RWPE2 (cell line): ENCODE data around the gene CACNG4.

ENCODE experiments used
- ATAC-seq: fragments of 200-7000 bp; cut with Tn5 transposase; 3 replicates; pipeline ENCODE4 v1.9.1; 2021; ENCODE audit warnings: low read depth
- DNase-seq: peaks from one replicate; pipeline ENCODE4 v3.0.0-alpha.2; 2020; ENCODE audit warnings: low spot score
- H3K27ac ChIP-seq: fragments of 450-650 bp; 2 replicates; pipeline ENCODE4 v1.5.1; 2017; ENCODE audit warnings: mild to moderate bottlenecking; ENCODE audit not compliant: poor library complexity, severe bottlenecking
- H3K27me3 ChIP-seq: fragments of 250-450 bp; sonication (Bioruptor Pico); 2 replicates; pipeline ENCODE4 v1.5.1; 2021; ENCODE audit warnings: mild to moderate bottlenecking, moderate library complexity; ENCODE audit not compliant: insufficient read depth, poor library complexity, severe bottlenecking
- H3K36me3 ChIP-seq: fragments of 250-450 bp; sonication (Bioruptor Pico); 2 replicates; pipeline ENCODE4 v1.5.1; 2020; ENCODE audit warnings: low read depth, mild to moderate bottlenecking, moderate library complexity
- H3K4me1 ChIP-seq: fragments of 250-450 bp; sonication (Bioruptor Pico); 2 replicates; pipeline ENCODE4 v1.5.1; 2021; ENCODE audit warnings: mild to moderate bottlenecking, moderate library complexity; ENCODE audit not compliant: insufficient read depth, poor library complexity, severe bottlenecking
- H3K4me3 ChIP-seq: fragments of 250-450 bp; sonication (Bioruptor Pico); 2 replicates; pipeline ENCODE4 v1.5.1; 2021; ENCODE audit warnings: mild to moderate bottlenecking, moderate library complexity; ENCODE audit not compliant: severe bottlenecking
- H3K9me3 ChIP-seq: fragments of 250-450 bp; sonication (Bioruptor Pico); 2 replicates; pipeline ENCODE4 v1.5.1; 2021; ENCODE audit warnings: mild to moderate bottlenecking, moderate library complexity; ENCODE audit not compliant: severe bottlenecking
- TF ChIP-seq, protein P1 (sequence below): fragments of 450-650 bp; IDR thresholded peaks from one replicate; pipeline ENCODE4 v1.5.1; 2017; ENCODE audit warnings: mild to moderate bottlenecking, moderate library complexity; ENCODE audit not compliant: poor library complexity, severe bottlenecking

Gene CACNG4

GRCh38 chr17:67069603-67070136, 105.2 kb downstream of the CACNG4 start:
- no peaks in the 10 kb centered on the region for H3K9me3 ChIP-seq
- H3K36me3 ChIP-seq = peaks cover 7% of the 10 kb centered on the region; the same call in 1 of the 2 replicates
- DNase-seq (no peak), ATAC-seq (no peak)
- no peak overlapping the region for H3K27ac ChIP-seq
- no peak overlapping the region for H3K4me3 ChIP-seq
- H3K27me3 ChIP-seq = no peaks in the 10 kb centered on the region
- TF ChIP-seq, protein P1, sequence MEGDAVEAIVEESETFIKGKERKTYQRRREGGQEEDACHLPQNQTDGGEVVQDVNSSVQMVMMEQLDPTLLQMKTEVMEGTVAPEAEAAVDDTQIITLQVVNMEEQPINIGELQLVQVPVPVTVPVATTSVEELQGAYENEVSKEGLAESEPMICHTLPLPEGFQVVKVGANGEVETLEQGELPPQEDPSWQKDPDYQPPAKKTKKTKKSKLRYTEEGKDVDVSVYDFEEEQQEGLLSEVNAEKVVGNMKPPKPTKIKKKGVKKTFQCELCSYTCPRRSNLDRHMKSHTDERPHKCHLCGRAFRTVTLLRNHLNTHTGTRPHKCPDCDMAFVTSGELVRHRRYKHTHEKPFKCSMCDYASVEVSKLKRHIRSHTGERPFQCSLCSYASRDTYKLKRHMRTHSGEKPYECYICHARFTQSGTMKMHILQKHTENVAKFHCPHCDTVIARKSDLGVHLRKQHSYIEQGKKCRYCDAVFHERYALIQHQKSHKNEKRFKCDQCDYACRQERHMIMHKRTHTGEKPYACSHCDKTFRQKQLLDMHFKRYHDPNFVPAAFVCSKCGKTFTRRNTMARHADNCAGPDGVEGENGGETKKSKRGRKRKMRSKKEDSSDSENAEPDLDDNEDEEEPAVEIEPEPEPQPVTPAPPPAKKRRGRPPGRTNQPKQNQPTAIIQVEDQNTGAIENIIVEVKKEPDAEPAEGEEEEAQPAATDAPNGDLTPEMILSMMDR = no peak
- H3K4me1 ChIP-seq = no peaks in the 10 kb centered on the region

GRCh38 chr17:67071595-67071994, 107.1 kb downstream of the CACNG4 start:
- H3K4me3 ChIP-seq = no peak overlapping the region
- H3K4me1 ChIP-seq = no peaks in the 10 kb centered on the region
- no peak for DNase-seq
- H3K27me3 ChIP-seq = no peaks in the 10 kb centered on the region
- peaks cover 17% of the 10 kb centered on the region for H3K36me3 ChIP-seq
- no peaks in the 10 kb centered on the region for H3K9me3 ChIP-seq
- ATAC-seq = no peak
- TF ChIP-seq, protein P1 = no peak
- no peak overlapping the region for H3K27ac ChIP-seq

DNA sequence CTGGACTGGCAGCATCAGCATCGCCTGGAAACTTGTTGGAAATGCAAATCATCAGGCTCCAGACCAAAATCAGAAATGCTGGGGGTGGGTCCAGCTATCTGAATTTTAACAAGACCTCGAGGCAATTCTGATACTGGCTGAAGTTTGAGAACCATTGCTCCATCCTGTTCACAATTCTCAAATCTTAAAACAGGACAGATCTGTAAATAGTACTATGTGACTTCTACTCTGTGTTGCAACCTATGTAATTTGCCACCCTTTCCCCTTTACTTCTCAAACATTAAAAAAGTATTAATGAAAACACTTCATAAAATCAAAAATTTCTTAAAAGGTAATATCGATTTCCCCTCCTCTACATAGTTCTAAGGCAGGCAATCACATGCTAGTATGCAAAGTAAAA, 108.4 kb downstream of the CACNG4 start:
- ATAC-seq = no peak

DNA sequence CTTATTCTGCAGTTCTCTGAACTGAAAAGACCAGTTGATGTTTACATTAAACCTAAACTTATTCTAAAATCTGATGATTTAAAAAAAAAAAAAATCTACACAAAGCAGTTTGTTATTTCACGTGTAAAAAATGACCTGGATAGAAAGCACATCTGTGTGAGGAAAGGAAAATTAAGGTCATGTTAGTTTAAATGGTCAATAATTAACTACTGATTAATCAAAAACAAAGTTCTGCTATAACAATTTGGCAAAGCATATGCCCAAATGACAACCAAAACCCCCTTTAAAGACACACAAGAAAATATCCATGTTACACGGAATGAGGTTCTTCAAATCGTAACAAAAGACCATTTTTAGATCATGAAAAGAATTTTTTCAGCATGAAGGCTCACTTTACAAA, 110.3 kb downstream of the CACNG4 start:
- Histone ChIP-seq H3K27me3 (no peaks in the 10 kb centered on the region), H3K4me3 (no peak overlapping the region), H3K9me3 (no peaks in the 10 kb centered on the region), H3K27ac (no peak overlapping the region), H3K36me3 (peaks cover 38% of the 10 kb centered on the region), H3K4me1 (no peaks in the 10 kb centered on the region)
- ATAC-seq (no peak), DNase-seq (no peak)
- TF ChIP-seq, protein P1 = no peak

More for the DNA sequence above, 108.4 kb downstream of the CACNG4 start:
- no peaks in the 10 kb centered on the region for H3K4me1 ChIP-seq
- no peak overlapping the region for H3K27ac ChIP-seq
- H3K4me3 ChIP-seq = no peak overlapping the region
- TF ChIP-seq, protein P1 = no peak
- H3K27me3 ChIP-seq = no peaks in the 10 kb centered on the region
- no peaks in the 10 kb centered on the region for H3K9me3 ChIP-seq
- no peak for DNase-seq
- peaks cover 27% of the 10 kb centered on the region for H3K36me3 ChIP-seq

GRCh38 chr17:67076290-67076689, 111.8 kb downstream of the CACNG4 start:
- no peaks in the 10 kb centered on the region for H3K27me3 ChIP-seq
- peaks cover 35% of the 10 kb centered on the region for H3K36me3 ChIP-seq
- H3K27ac ChIP-seq = no peak overlapping the region
- no peaks in the 10 kb centered on the region for H3K9me3 ChIP-seq
- H3K4me3 ChIP-seq = no peak overlapping the region
- no peak for DNase-seq
- TF ChIP-seq, protein P1 = no peak
- H3K4me1 ChIP-seq = no peaks in the 10 kb centered on the region
- ATAC-seq = no peak
